ENCODE results near the gene RBPJL. TPM values are rescaled to one million over a fixed set of nuclear protein-coding genes. Genes with fewer than 3 reads are reported as not detected.

Gene RBPJL
- total RNA-seq, 1 donor from 2014 or later, result not detected

GRCh38 chr20:45309075-45309474 lies 2.4 kb downstream of the RBPJL start:
- H4K20me1 ChIP-seq (ENCODE audit: low read depth), result no peaks in the 10 kb centered on the region
- DNase-seq (ENCODE audit: low spot score), result no peak
- Mint-ChIP-seq H3K4me1 (no peaks in the 10 kb centered on the region), H3K27ac (no peak overlapping the region), H3K9me3 (no peaks in the 10 kb centered on the region), H3K27me3 (ENCODE audit: insufficient read depth, low read depth) (peaks cover 14% of the 10 kb centered on the region), H3K36me3 (no peaks in the 10 kb centered on the region), H3K4me3 (no peak overlapping the region)
- no peaks in the 10 kb centered on the region for H3K36me3 ChIP-seq
- TF ChIP-seq EZH2 (IDR thresholded peaks at IDR 0.05) (no peak), CTCF (IDR thresholded peaks at IDR 0.05) (no peak), EZH2phosphoT487 (IDR thresholded peaks at IDR 0.05) (no peak)
- no peak overlapping the region for H2AFZ ChIP-seq (replicated peaks)
- no peaks in the 10 kb centered on the region for H3F3A ChIP-seq (ENCODE audit: low read depth)
- H3K9me3 ChIP-seq (ENCODE audit: low read depth), result no peaks in the 10 kb centered on the region
- H3K27me3 ChIP-seq, result peaks cover 29% of the 10 kb centered on the region
- no peaks in the 10 kb centered on the region for H3K79me2 ChIP-seq (ENCODE audit: low read depth)
- H3K4me3 ChIP-seq, result no peak overlapping the region
- H3K27ac ChIP-seq, result no peak overlapping the region
- no peaks in the 10 kb centered on the region for H3K4me1 ChIP-seq
- no peak overlapping the region for H3K9ac ChIP-seq
- H3K4me2 ChIP-seq, result no peak overlapping the region

- H3K9ac ChIP-seq, result no peak overlapping the region
- DNase-seq (ENCODE audit: low spot score), result peak; percentile 85
- TF ChIP-seq CTCF (IDR thresholded peaks at IDR 0.05) (peak; percentile 82), EZH2 (IDR thresholded peaks at IDR 0.05) (no peak)
- peak overlapping the region; percentile 61 for H2AFZ ChIP-seq (replicated peaks)
- H4K20me1 ChIP-seq (ENCODE audit: low read depth), result no peaks in the 10 kb centered on the region
- no peaks in the 10 kb centered on the region for H3K36me3 ChIP-seq
- no peak overlapping the region for H3K27ac ChIP-seq
- H3K4me3 ChIP-seq, result no peak overlapping the region
- H3K9me3 ChIP-seq (ENCODE audit: low read depth), result no peaks in the 10 kb centered on the region
- no peaks in the 10 kb centered on the region for H3K4me1 Mint-ChIP-seq
- H3F3A ChIP-seq (ENCODE audit: low read depth), result no peaks in the 10 kb centered on the region
- H3K4me1 ChIP-seq, result no peaks in the 10 kb centered on the region
- H3K4me2 ChIP-seq, result no peak overlapping the region
- no peak overlapping the region for H3K4me3 Mint-ChIP-seq
- no peaks in the 10 kb centered on the region for H3K79me2 ChIP-seq (ENCODE audit: low read depth)
- H3K36me3 Mint-ChIP-seq, result no peaks in the 10 kb centered on the region
- peaks cover 6% of the 10 kb centered on the region for H3K27me3 Mint-ChIP-seq (ENCODE audit: insufficient read depth, low read depth)
- no peak overlapping the region for H3K27ac Mint-ChIP-seq
- H3K9me3 Mint-ChIP-seq, result no peaks in the 10 kb centered on the region
- peaks cover 21% of the 10 kb centered on the region for H3K27me3 ChIP-seq
These were observed 5.1 kb downstream of the RBPJL start for GRCh38 chr20:45311589-45312211.

DNA sequence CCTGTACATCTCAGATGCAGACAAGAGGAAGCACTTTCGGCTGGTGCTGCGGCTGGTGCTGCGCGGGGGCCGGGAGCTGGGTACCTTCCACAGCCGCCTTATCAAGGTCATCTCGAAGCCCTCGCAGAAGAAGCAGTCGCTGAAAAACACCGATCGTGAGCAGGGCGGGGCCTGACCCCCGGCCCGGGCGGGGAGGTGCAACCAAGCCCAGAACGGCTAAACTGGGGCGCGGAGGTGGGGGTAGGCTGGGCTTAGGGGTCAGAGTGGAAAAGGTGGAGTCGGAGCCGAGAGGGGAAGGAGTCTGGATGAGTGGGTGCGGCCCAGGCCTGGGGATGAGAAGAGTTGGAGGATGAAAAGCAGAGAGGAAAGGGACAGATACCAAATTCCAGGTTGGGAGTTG lies 5.6 kb downstream of the RBPJL start:
- no peak overlapping the region for H3K4me3 ChIP-seq
- H3K9ac ChIP-seq, result no peak overlapping the region
- H3F3A ChIP-seq (ENCODE audit: low read depth), result no peaks in the 10 kb centered on the region
- H2AFZ ChIP-seq (replicated peaks), result no peak overlapping the region
- H3K27ac ChIP-seq, result no peak overlapping the region
- Mint-ChIP-seq H3K36me3 (no peaks in the 10 kb centered on the region), H3K27ac (no peak overlapping the region), H3K27me3 (ENCODE audit: insufficient read depth, low read depth) (peaks cover 6% of the 10 kb centered on the region), H3K4me3 (no peak overlapping the region), H3K4me1 (no peaks in the 10 kb centered on the region), H3K9me3 (no peaks in the 10 kb centered on the region)
- H3K4me2 ChIP-seq, result no peak overlapping the region
- no peak for DNase-seq (ENCODE audit: low spot score)
- H3K27me3 ChIP-seq, result peaks cover 21% of the 10 kb centered on the region
- no peaks in the 10 kb centered on the region for H3K9me3 ChIP-seq (ENCODE audit: low read depth)
- no peaks in the 10 kb centered on the region for H4K20me1 ChIP-seq (ENCODE audit: low read depth)
- no peaks in the 10 kb centered on the region for H3K4me1 ChIP-seq
- H3K36me3 ChIP-seq, result no peaks in the 10 kb centered on the region
- H3K79me2 ChIP-seq (ENCODE audit: low read depth), result no peaks in the 10 kb centered on the region
- TF ChIP-seq EZH2 (IDR thresholded peaks at IDR 0.05) (no peak), CTCF (IDR thresholded peaks at IDR 0.05) (no peak), EZH2phosphoT487 (IDR thresholded peaks at IDR 0.05) (no peak)

Measured in neural progenitor cell (in vitro differentiated cells).